ENCODE measurements around the gene C17orf50.
A peak's percentile ranks its signal among the peaks of the same experiment; 100 is the strongest.

- TF ChIP-seq CTCF (IDR thresholded peaks at IDR 0.05) (peak; percentile 83 to 98 (median 90)), POLR2A (IDR thresholded peaks at IDR 0.05) (no peak)
Observed at GRCh38 chr17:35747540-35748017, 13.1 kb upstream of the C17orf50 start.
